NCI-H2029 (cell line): Measurements from ENCODE around the gene LCE3E.

Experiments
- DNase-seq: peaks from one replicate; lab custom pipeline; 2025; lab: John Stamatoyannopoulos, UW

Gene LCE3E

DNA sequence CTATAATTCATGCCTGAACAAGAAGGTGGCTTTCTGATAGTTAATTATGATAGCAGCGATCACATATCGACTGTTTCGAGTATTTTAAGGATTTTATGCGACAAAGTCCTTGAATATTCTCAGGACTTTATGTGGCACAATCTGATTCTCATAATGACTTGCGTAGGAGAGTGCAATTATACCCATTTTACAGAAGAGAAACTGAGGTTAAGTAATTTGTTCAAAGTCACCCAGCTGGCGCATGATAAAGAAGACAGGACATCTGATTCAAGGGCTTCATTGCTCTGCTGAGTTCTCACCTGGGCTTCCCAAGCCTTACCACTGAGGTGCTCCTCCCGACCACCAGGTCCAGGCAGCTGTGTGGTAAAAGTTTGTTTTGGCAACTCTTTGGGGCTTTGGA is 50.5 kb downstream of the LCE3E start:
- DNase-seq = no peak
